Upper lobe of left lung (tissue), 6 donors: ENCODE results near the gene SGSH. TPM values are rescaled to one million over a fixed set of nuclear protein-coding genes. Genes with fewer than 3 reads are reported as not detected.

Source experiments
- ATAC-seq, 2 donors: fragments of 200-7000 bp; cut with Tn5 transposase; one replicate each; pipeline ENCODE4 v1.9.1; 2022; ENCODE audit warnings: mild to moderate bottlenecking in 2 of 2, moderate library complexity in 2 of 2; ENCODE audit not compliant: low FRiP score in 2 of 2
- DNase-seq, 2 donors: peaks; one replicate each; pipeline ENCODE4 v3.0.0-alpha.2; 2019 to 2020
- H3K27ac ChIP-seq, 4 donors: fragments of 200-600 bp; sonication (generic); one replicate each; pipeline ENCODE4 v1.5.1; 2016 to 2019
- H3K27me3 ChIP-seq, 4 donors: fragments of 200-600 bp; sonication (generic); one replicate each; pipeline ENCODE4 v1.5.1; 2017 to 2019
- H3K36me3 ChIP-seq, 4 donors: fragments of 200-600 bp; sonication (generic); one replicate each; pipeline ENCODE4 v1.5.1; 2016 to 2019
- H3K4me1 ChIP-seq, 4 donors: fragments of 200-600 bp; sonication (generic); one replicate each; pipeline ENCODE4 v1.5.1; 2018 to 2019
- H3K4me3 ChIP-seq, 4 donors: fragments of 200-600 bp; sonication (generic); one replicate each; pipeline ENCODE4 v1.5.1; 2017 to 2019; ENCODE audit warnings: mild to moderate bottlenecking in 2 of 4, moderate library complexity in 1 of 4
- H3K9me3 ChIP-seq, 4 donors: fragments of 200-600 bp; sonication (generic); one replicate each; pipeline ENCODE4 v1.5.1; 2018 to 2019
- CTCF ChIP-seq, 6 experiments: fragments of 450-650 bp in 4 of 6; fragments of 200-600 bp in 2 of 6; sonication (generic) in 2 of 6; IDR thresholded peaks; one replicate each; pipeline ENCODE4 v1.5.1; 2016 to 2019; ENCODE audit warnings: antibody characterized with exemption in 6 of 6
- EP300 ChIP-seq, 4 donors: sonication (generic); formaldehyde crosslinking; IDR thresholded peaks; one replicate each; pipeline ENCODE4 v1.5.1; 2017; ENCODE audit warnings: antibody characterized with exemption in 4 of 4, control low read depth in 2 of 4
- POLR2A ChIP-seq, 4 donors: fragments of 450-650 bp; IDR thresholded peaks; one replicate each; pipeline ENCODE4 v1.5.1; 2016 to 2017; ENCODE audit warnings: antibody characterized with exemption in 4 of 4, mild to moderate bottlenecking in 2 of 4
- POLR2AphosphoS5 ChIP-seq, 2 donors: sonication (generic); formaldehyde crosslinking; IDR thresholded peaks; one replicate each; pipeline ENCODE4 v1.5.1; 2017; ENCODE audit warnings: antibody characterized with exemption in 2 of 2
- WGBS, 2 donors: methylation state at CpG; one replicate each; pipeline ENCODE4 v1.1.5; 2017 to 2018; 5-methylcytosine and 5-hydroxymethylcytosine counted together
- total RNA-seq, 6 donors: library from RNA; depleted of rRNA in 4 of 6; stranded (reverse); fragments of >200 nt in 4 of 6; gene quantifications; one replicate each; pipeline versions ENCODE4 v1.1.0 to v1.2.1, GENCODE V29; 2016 to 2021
- donor health status: DM: no; HTN: no; CAD: no; lungs with moderate emphysema.
- donor health status: DM: no; HTN: yes; CAD: no; lungs with severe emphysema.

SGSH gene
- total RNA-seq, 6 donors from 2014 or later = 36.3 to 264 (median 65.0) TPM

DNA sequence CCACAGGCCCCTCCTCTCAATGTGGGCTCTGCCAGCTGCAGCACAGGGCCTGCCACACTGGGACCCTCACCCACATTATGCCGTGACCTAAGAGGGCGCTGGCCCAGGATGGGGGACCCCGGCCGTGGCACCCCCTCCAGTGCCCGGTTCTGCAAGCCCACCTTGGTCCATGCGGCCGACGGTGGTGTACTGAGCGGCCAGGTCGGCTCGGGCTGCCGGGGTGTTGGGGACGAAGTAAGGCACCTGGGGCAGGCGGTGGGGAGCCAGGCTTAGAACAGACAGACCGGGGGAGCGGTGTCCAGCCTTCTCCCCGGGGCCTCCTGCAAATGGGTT, 6.5 kb downstream of the SGSH start:
- peaks cover 2 to 8% (median 8%) of the 10 kb centered on the region in 4 donors for H3K4me1 ChIP-seq
- peaks cover 4 to 97% (median 66%) of the 10 kb centered on the region in 4 donors for H3K36me3 ChIP-seq
- no peak overlapping the region for H3K4me3 ChIP-seq
- peak overlapping the region in 3 of 4 donors; percentile 1 to 73 (median 40) for H3K27ac ChIP-seq
- WGBS, 2 donors = 96 to 100% methylated on average over 9 to 17 of the region's 17 CpGs
- no peak for ATAC-seq
- DNase-seq = peak in 1 of 2 donors; percentile 68
- TF ChIP-seq POLR2AphosphoS5 (IDR thresholded peaks at IDR 0.05) (no peak), EP300 (IDR thresholded peaks at IDR 0.05) (no peak)
- no peaks in the 10 kb centered on the region for H3K9me3 ChIP-seq
- no peaks in the 10 kb centered on the region for H3K27me3 ChIP-seq

- DNase-seq (peak in 1 of 2 donors; percentile 69), ATAC-seq (peak in 1 of 2 donors; percentile 44)
- TF ChIP-seq CTCF (IDR thresholded peaks at IDR 0.05) = no peak
- TF ChIP-seq POLR2A (IDR thresholded peaks at IDR 0.05) = no peak
- TF ChIP-seq POLR2AphosphoS5 (IDR thresholded peaks at IDR 0.05) = no peak
- no peak for TF ChIP-seq EP300 (IDR thresholded peaks at IDR 0.05)
- WGBS, 2 donors = 61 to 80% methylated on average over 16 to 18 of the region's 19 CpGs
- no peak overlapping the region for H3K4me3 ChIP-seq
- peak overlapping the region in 3 of 4 donors; percentile 1 to 73 (median 40) for H3K27ac ChIP-seq
- peaks cover 4 to 98% (median 68%) of the 10 kb centered on the region in 4 donors for H3K36me3 ChIP-seq
- no peaks in the 10 kb centered on the region for H3K27me3 ChIP-seq
- H3K9me3 ChIP-seq = no peaks in the 10 kb centered on the region
- peaks cover 0 to 6% (median 3%) of the 10 kb centered on the region in 4 donors for H3K4me1 ChIP-seq
Observed at GRCh38 chr17:80212962-80213642, 7.0 kb downstream of the SGSH start.

- ATAC-seq = no peak
- Histone ChIP-seq H3K36me3 (peaks cover 4 to 97% (median 68%) of the 10 kb centered on the region in 4 donors), H3K27ac (peak overlapping the region in 2 of 4 donors; percentile 30 to 40), H3K4me1 (peaks cover 0 to 6% (median 0%) of the 10 kb centered on the region in 4 donors), H3K27me3 (no peaks in the 10 kb centered on the region), H3K9me3 (no peaks in the 10 kb centered on the region), H3K4me3 (no peak overlapping the region)
- TF ChIP-seq POLR2AphosphoS5 (IDR thresholded peaks at IDR 0.05) (no peak), POLR2A (IDR thresholded peaks at IDR 0.05) (no peak), EP300 (IDR thresholded peaks at IDR 0.05) (no peak), CTCF (IDR thresholded peaks at IDR 0.05) (no peak)
- WGBS, 2 donors = 90 to 95% methylated on average over 12 of the region's 12 CpGs
- DNase-seq = no peak
Observed at GRCh38 chr17:80212511-80212910, 7.6 kb downstream of the SGSH start.

DNA sequence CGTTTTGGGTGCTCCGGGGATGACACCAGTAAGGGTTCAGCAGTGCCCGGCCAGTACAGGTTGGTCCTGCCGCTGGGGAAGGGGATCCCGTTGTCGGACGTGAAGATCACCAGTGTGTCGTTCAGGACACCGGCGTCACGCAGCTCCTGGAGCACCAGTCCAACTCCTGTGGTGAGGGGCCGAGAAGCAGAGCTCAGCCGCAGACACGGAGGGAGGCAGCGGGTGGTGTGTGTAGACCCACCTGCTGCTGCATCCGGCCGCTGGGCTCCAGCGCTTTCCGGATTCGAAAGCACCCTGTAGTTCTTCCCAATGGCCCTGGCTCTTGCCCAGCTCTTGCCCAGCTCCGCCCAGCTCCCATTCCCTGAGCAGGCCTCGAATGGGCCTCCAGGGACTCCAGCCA, 8.0 kb downstream of the SGSH start:
- Histone ChIP-seq H3K4me3 (no peak overlapping the region), H3K9me3 (no peaks in the 10 kb centered on the region), H3K27me3 (no peaks in the 10 kb centered on the region), H3K36me3 (peaks cover 4 to 93% (median 68%) of the 10 kb centered on the region in 4 donors), H3K27ac (peak overlapping the region in 2 of 4 donors; percentile 30 to 40), H3K4me1 (peaks cover 0 to 6% (median 0%) of the 10 kb centered on the region in 4 donors)
- ATAC-seq (no peak), DNase-seq (peak in 1 of 2 donors; percentile 71)
- TF ChIP-seq POLR2A (IDR thresholded peaks at IDR 0.05) (no peak), CTCF (IDR thresholded peaks at IDR 0.05) (no peak), EP300 (IDR thresholded peaks at IDR 0.05) (no peak)
- WGBS, 2 donors = 92% methylated on average over 19 to 22 of the region's 22 CpGs

DNA sequence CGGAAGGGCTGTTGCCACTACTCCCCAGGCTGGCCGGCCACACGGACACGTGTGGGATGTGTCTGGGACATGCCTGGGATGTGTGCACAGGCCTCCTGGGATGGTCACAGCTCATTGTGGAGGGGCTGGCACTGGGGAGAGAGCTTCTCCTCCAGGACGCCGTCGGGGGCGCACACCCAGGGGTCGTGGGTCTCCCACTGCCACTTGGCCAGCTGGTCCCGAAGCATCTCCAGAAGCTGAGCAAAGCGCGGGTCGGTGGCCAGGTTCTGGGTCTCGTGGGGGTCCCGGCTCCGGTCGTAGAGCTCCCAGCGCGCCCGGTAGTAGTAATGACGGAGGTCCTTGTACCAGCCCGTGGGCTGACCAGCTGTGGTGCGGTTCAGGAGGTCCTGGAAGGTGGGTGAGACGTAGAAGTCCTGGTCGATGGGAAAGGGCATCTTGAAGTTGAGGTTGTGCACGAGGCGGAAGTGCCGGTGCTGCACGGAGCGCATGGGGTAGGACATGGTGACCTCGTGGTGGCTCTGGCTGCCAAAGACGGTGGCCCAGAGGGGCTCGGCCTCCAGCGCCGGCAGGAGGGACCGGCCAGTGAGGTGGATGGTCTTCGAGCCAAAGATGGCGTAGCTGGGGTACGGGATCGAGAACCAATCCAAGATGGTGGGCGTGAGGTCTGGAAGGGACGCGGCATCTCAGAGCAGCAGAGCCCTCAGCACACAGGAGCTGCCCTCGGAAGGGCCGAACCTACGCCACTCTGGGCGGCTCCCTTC, 9.6 kb downstream of the SGSH start:
- TF ChIP-seq CTCF (IDR thresholded peaks at IDR 0.05) (no peak), POLR2AphosphoS5 (IDR thresholded peaks at IDR 0.05) (no peak), POLR2A (IDR thresholded peaks at IDR 0.05) (no peak), EP300 (IDR thresholded peaks at IDR 0.05) (no peak)
- H3K27ac ChIP-seq = no peak overlapping the region
- DNase-seq (peak in 1 of 2 donors; percentile 77), ATAC-seq (no peak)
- peaks cover 0 to 6% (median 0%) of the 10 kb centered on the region in 4 donors for H3K4me1 ChIP-seq
- no peaks in the 10 kb centered on the region for H3K9me3 ChIP-seq
- 94 to 96% methylated on average over 33 to 38 of the region's 47 CpGs for WGBS, 2 donors
- H3K4me3 ChIP-seq = no peak overlapping the region
- H3K36me3 ChIP-seq = peaks cover 4 to 77% (median 62%) of the 10 kb centered on the region in 4 donors
- no peaks in the 10 kb centered on the region for H3K27me3 ChIP-seq
